IMR-90 (cell line): ENCODE data around the gene BRS3. TPM values are rescaled to one million over a fixed set of nuclear protein-coding genes. Genes with fewer than 3 reads are reported as not detected.

Source experiments
- ATAC-seq: fragments of 200-7000 bp; cut with Tn5 transposase; 2 replicates; pipeline ENCODE4 v1.9.1; 2020; ENCODE audit warnings: low read depth, mild to moderate bottlenecking, moderate library complexity
- BruUV-seq: library from RNA; stranded (reverse); fragments of 400-500 nt; replicated peaks from 2 replicates; lab custom pipeline; 2021; lab: Mats Ljungman, UMichigan
- CTCF ChIA-PET: fragments of 300-600 bp; formaldehyde crosslinking; extraction: SDS; loops from one replicate; lab custom pipeline; 2021; ENCODE audit warnings: antibody characterized with exemption; lab: Yijun Ruan, JAX
- POLR2A ChIA-PET: fragments of 300-600 bp; sonication (Branson Sonifier 250); formaldehyde crosslinking; loops from one replicate; lab custom pipeline; 2022; ENCODE audit warnings: antibody characterized with exemption; ENCODE audit not compliant: unreplicated experiment; lab: Charles Lee
- DNase-seq: peaks from one replicate; pipeline ENCODE4 v3.0.0; 2013
- H2AFZ ChIP-seq: replicated peaks from 2 replicates; pipeline ENCODE3; 2013; ENCODE audit warnings: low read length, mild to moderate bottlenecking; ENCODE audit not compliant: poor library complexity
- H2AK5ac ChIP-seq: 2 replicates; pipeline ENCODE4 v1.6.1; 2013; ENCODE audit warnings: low read depth, low read length, inconsistent platforms
- H2AK9ac ChIP-seq: replicated peaks from 2 replicates; pipeline ENCODE3; 2013; ENCODE audit warnings: mild to moderate bottlenecking, low read depth, low read length, moderate library complexity; ENCODE audit not compliant: poor library complexity
- H2BK120ac ChIP-seq: 2 replicates; pipeline ENCODE4 v1.6.1; 2013; ENCODE audit warnings: low read depth, low read length, inconsistent platforms
- H2BK15ac ChIP-seq: 3 replicates; pipeline ENCODE4 v1.6.1; 2013; ENCODE audit warnings: low read depth, low read length, inconsistent platforms
- H2BK20ac ChIP-seq: 2 replicates; pipeline ENCODE4 v1.6.1; 2013; ENCODE audit warnings: low read depth, mild to moderate bottlenecking, inconsistent platforms, low read length, moderate library complexity
- H2BK5ac ChIP-seq: 2 replicates; pipeline ENCODE4 v1.6.1; 2013; ENCODE audit warnings: mild to moderate bottlenecking, low read depth, low read length, inconsistent platforms; ENCODE audit not compliant: poor library complexity, severe bottlenecking
- H3K14ac ChIP-seq: replicated peaks from 2 replicates; pipeline ENCODE4 v1.6.1; 2013; ENCODE audit warnings: low read depth, low read length, inconsistent platforms
- H3K18ac ChIP-seq: 2 replicates; pipeline ENCODE4 v1.6.1; 2013; ENCODE audit warnings: low read depth, low read length, control low read depth
- H3K23ac ChIP-seq: 2 replicates; pipeline ENCODE4 v1.6.1; 2013; ENCODE audit warnings: low read depth, low read length, inconsistent platforms
- H3K27ac ChIP-seq: 2 replicates; pipeline ENCODE4 v1.5.1; 2013; ENCODE audit warnings: mild to moderate bottlenecking, control low read depth, low read length; ENCODE audit not compliant: insufficient read depth
- H3K27me3 ChIP-seq: 2 replicates; pipeline ENCODE4 v1.6.1; 2013; ENCODE audit warnings: low read length; ENCODE audit not compliant: control insufficient read depth, insufficient read depth
- H3K36me3 ChIP-seq: 2 replicates; pipeline ENCODE4 v1.6.1; 2013; ENCODE audit warnings: low read length, mixed read lengths; ENCODE audit not compliant: control insufficient read depth, insufficient read depth
- H3K4ac ChIP-seq: 2 replicates; pipeline ENCODE4 v1.6.1; 2013; ENCODE audit warnings: low read depth, low read length, inconsistent platforms
- H3K4me1 ChIP-seq: 2 replicates; pipeline ENCODE4 v1.6.1; 2013; ENCODE audit warnings: low read length, mixed read lengths; ENCODE audit not compliant: control insufficient read depth, insufficient read depth
- H3K4me2 ChIP-seq: 2 replicates; pipeline ENCODE4 v1.6.1; 2013; ENCODE audit warnings: low read depth, mild to moderate bottlenecking, control low read depth, low read length, moderate library complexity
- H3K4me3 ChIP-seq: 2 replicates; pipeline ENCODE4 v1.5.1; 2013; ENCODE audit warnings: low read depth, mild to moderate bottlenecking, control low read depth, low read length, moderate library complexity; ENCODE audit not compliant: insufficient read depth
- H3K56ac ChIP-seq: 2 replicates; pipeline ENCODE4 v1.6.1; 2013; ENCODE audit warnings: low read length, inconsistent platforms; ENCODE audit not compliant: insufficient read depth; ENCODE audit errors: extremely low read depth
- H3K79me1 ChIP-seq, 2 experiments: 2 replicates each; pipeline ENCODE4 v1.6.1; 2013; ENCODE audit warnings: low read length in 2 of 2, inconsistent platforms in 1 of 2, low read depth in 1 of 2
- H3K9ac ChIP-seq: 2 replicates; pipeline ENCODE4 v1.6.1; 2013; ENCODE audit warnings: low read depth, low read length, control low read depth
- H3K9me1 ChIP-seq: 2 replicates; pipeline ENCODE4 v1.6.1; 2013; ENCODE audit warnings: low read length, inconsistent platforms; ENCODE audit not compliant: insufficient read depth
- H3K9me3 ChIP-seq: 2 replicates; pipeline ENCODE4 v1.6.1; 2013; ENCODE audit warnings: low read length; ENCODE audit not compliant: control insufficient read depth, insufficient read depth
- H4K20me1 ChIP-seq: 2 replicates; pipeline ENCODE4 v1.6.1; 2013; ENCODE audit warnings: low read length, inconsistent platforms; ENCODE audit not compliant: insufficient read depth
- H4K5ac ChIP-seq: 2 replicates; pipeline ENCODE4 v1.6.1; 2013; ENCODE audit warnings: mild to moderate bottlenecking, low read depth, low read length, control low read depth
- H4K8ac ChIP-seq, 2 experiments: 2 replicates each; pipeline ENCODE4 v1.6.1; 2013; ENCODE audit warnings: low read depth in 2 of 2, low read length in 2 of 2, control low read depth in 1 of 2, inconsistent platforms in 1 of 2
- H4K91ac ChIP-seq: 2 replicates; pipeline ENCODE4 v1.6.1; 2013; ENCODE audit warnings: low read depth, low read length, inconsistent platforms; ENCODE audit not compliant: insufficient read depth
- BHLHE40 ChIP-seq: fragments of 150-350 bp; IDR thresholded peaks from 2 replicates; pipeline ENCODE4 v1.6.1; 2016; ENCODE audit warnings: mild to moderate bottlenecking, low read depth, low read length
- CEBPB ChIP-seq: IDR thresholded peaks from 2 replicates; pipeline ENCODE4 v1.6.1; 2012; ENCODE audit warnings: low read depth, low read length, improper control_type of control experiment
- CHD1 ChIP-seq: IDR thresholded peaks from 2 replicates; pipeline ENCODE4 v1.6.1; 2012; ENCODE audit warnings: low read depth, low read length, improper control_type of control experiment
- FOS ChIP-seq: fragments of 150-350 bp; IDR thresholded peaks from 2 replicates; pipeline ENCODE4 v1.6.1; 2016; ENCODE audit warnings: low read depth, low read length
- MAFK ChIP-seq: IDR thresholded peaks from 2 replicates; pipeline ENCODE4 v1.6.1; 2012; ENCODE audit warnings: low read depth, low read length, improper control_type of control experiment
- MAZ ChIP-seq: IDR thresholded peaks from 2 replicates; pipeline ENCODE4 v1.6.1; 2012; ENCODE audit warnings: low read depth, mild to moderate bottlenecking, low read length, improper control_type of control experiment, moderate library complexity, borderline replicate concordance
- MXI1 ChIP-seq: IDR thresholded peaks from 2 replicates; pipeline ENCODE4 v1.6.1; 2012; ENCODE audit warnings: low read depth, mild to moderate bottlenecking, low read length, moderate library complexity, borderline replicate concordance
- NFE2L2 ChIP-seq: fragments of 150-350 bp; IDR thresholded peaks from 2 replicates; pipeline ENCODE4 v1.6.1; 2016; ENCODE audit warnings: low read depth, mild to moderate bottlenecking, low read length
- POLR2A ChIP-seq: IDR thresholded peaks from 2 replicates; pipeline ENCODE4 v1.6.1; 2012; ENCODE audit warnings: mild to moderate bottlenecking, low read depth, low read length
- RAD21 ChIP-seq: IDR thresholded peaks from 2 replicates; pipeline ENCODE4 v1.6.1; 2012; ENCODE audit warnings: low read length, improper control_type of control experiment
- RCOR1 ChIP-seq: IDR thresholded peaks from 2 replicates; pipeline ENCODE4 v1.6.1; 2012; ENCODE audit warnings: mild to moderate bottlenecking, low read length, improper control_type of control experiment; ENCODE audit not compliant: insufficient replicate concordance
- RFX5 ChIP-seq: IDR thresholded peaks from 2 replicates; pipeline ENCODE4 v1.8.0; 2012; ENCODE audit warnings: low read depth, mild to moderate bottlenecking, low read length, moderate library complexity
- SMC3 ChIP-seq: fragments of 150-350 bp; IDR thresholded peaks from 2 replicates; pipeline ENCODE4 v1.6.1; 2016; ENCODE audit warnings: low read depth, mild to moderate bottlenecking, antibody characterized with exemption, low read length, moderate library complexity
- WGBS, 2 experiments: methylation state at CpG; one replicate each; pipeline versions ENCODE4 v1.1.5 to v1.1.7; 2013; ENCODE audit warnings: missing lambda C conversion rate in 2 of 2; ENCODE audit not compliant: insufficient read length in 1 of 2; ENCODE audit errors: extremely low coverage in 2 of 2; 5-methylcytosine and 5-hydroxymethylcytosine counted together
- dilution Hi-C: fragments of 300-500 bp; cut with HindIII; formaldehyde crosslinking; loops from one replicate; pipeline ENCODE4 v1.14.3; 2018; ENCODE audit warnings: low sequenced_read_pairs; ENCODE audit not compliant: unreplicated experiment
- in situ Hi-C: fragments of 300-500 bp; cut with MboI; formaldehyde crosslinking; loops from 3 replicates; pipeline ENCODE4 v1.14.3; 2019; ENCODE audit warnings: low sequenced_read_pairs, inconsistent platforms, mixed read lengths
- intact Hi-C: fragments of 100-400 bp; cut with micrococcal nuclease; formaldehyde crosslinking; loops from 2 replicates; pipeline ENCODE4 v1.10.0; 2022
- polyA plus RNA-seq, 3 experiments: library from polyadenylated mRNA; depleted of rRNA; stranded (reverse); fragments of >200 nt; gene quantifications; 2 replicates each; pipeline ENCODE4 v1.2.3, GENCODE V29; 2012; ENCODE audit warnings: low replicate concordance in 1 of 3
- total RNA-seq: library from RNA; depleted of rRNA; stranded (reverse); fragments of >200 nt; gene quantifications from 2 replicates; pipeline ENCODE4 v1.2.3, GENCODE V29; 2012
- TF ChIP-seq, protein P1 (sequence below): fragments of 150-350 bp; IDR thresholded peaks from 2 replicates; pipeline ENCODE4 v1.6.1; 2017; ENCODE audit warnings: mild to moderate bottlenecking, antibody characterized with exemption, low read length, low read depth
- TF ChIP-seq, protein P2 (sequence below): fragments of 150-350 bp; IDR thresholded peaks from 2 replicates; pipeline ENCODE4 v1.6.1; 2016; ENCODE audit warnings: low read depth, mild to moderate bottlenecking, low read length, moderate library complexity, borderline replicate concordance
- TF ChIP-seq, protein P3 (sequence below): conservative IDR thresholded peaks from 2 replicates; pipeline ENCODE4 v1.5.1; 2012; ENCODE audit warnings: mild to moderate bottlenecking, low read depth, low read length, improper control_type of control experiment

BRS3 gene
- total and polyA plus RNA-seq, 2 of the 4 experiments (the other 2 are of a cell fraction), result not detected

DNA sequence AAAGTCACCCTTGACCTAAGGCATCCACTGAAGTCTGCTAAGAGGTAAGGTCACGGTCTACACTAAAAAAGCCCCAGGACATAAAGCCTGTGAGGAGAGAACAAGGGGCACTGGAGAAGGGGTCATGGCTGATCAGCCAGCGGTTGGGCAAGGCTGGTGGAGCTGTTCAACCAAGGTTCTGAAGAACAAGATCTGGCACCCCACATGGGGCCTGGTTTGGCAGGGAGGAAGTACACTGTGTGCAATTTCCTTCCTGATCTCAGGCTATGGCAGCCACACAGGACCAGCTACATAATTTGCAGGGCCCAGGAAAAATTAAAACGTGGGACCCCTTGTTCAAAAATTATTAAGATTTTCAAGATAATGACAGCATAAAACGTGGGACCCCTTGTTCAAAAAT is 14.1 kb upstream of the BRS3 start:
- no peak overlapping the region for H3K18ac ChIP-seq
- H4K20me1 ChIP-seq, result no peaks in the 10 kb centered on the region
- no peak overlapping the region for H4K8ac ChIP-seq
- no peak overlapping the region for H2BK15ac ChIP-seq
- H3K27ac ChIP-seq, result no peak overlapping the region
- H2AK5ac ChIP-seq, result no peak overlapping the region
- H3K9me1 ChIP-seq, result no peaks in the 10 kb centered on the region
- in situ Hi-C loops, result no loop called here
- H3K9ac ChIP-seq, result no peak overlapping the region
- H2AFZ ChIP-seq, result no peak overlapping the region
- no peaks in the 10 kb centered on the region for H3K36me3 ChIP-seq
- H4K5ac ChIP-seq, result no peak overlapping the region
- TF ChIP-seq NFE2L2 (no peak), POLR2A (no peak), MXI1 (no peak), FOS (no peak), RCOR1 (no peak), RAD21 (no peak), CEBPB (no peak), CHD1 (no peak), MAFK (no peak), BHLHE40 (no peak), MAZ (no peak), SMC3 (no peak), RFX5 (no peak)
- TF ChIP-seq, protein P1, sequence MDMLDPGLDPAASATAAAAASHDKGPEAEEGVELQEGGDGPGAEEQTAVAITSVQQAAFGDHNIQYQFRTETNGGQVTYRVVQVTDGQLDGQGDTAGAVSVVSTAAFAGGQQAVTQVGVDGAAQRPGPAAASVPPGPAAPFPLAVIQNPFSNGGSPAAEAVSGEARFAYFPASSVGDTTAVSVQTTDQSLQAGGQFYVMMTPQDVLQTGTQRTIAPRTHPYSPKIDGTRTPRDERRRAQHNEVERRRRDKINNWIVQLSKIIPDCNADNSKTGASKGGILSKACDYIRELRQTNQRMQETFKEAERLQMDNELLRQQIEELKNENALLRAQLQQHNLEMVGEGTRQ, result no peak
- TF ChIP-seq, protein P2, sequence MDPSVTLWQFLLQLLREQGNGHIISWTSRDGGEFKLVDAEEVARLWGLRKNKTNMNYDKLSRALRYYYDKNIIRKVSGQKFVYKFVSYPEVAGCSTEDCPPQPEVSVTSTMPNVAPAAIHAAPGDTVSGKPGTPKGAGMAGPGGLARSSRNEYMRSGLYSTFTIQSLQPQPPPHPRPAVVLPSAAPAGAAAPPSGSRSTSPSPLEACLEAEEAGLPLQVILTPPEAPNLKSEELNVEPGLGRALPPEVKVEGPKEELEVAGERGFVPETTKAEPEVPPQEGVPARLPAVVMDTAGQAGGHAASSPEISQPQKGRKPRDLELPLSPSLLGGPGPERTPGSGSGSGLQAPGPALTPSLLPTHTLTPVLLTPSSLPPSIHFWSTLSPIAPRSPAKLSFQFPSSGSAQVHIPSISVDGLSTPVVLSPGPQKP, result no peak
- TF ChIP-seq, protein P3, sequence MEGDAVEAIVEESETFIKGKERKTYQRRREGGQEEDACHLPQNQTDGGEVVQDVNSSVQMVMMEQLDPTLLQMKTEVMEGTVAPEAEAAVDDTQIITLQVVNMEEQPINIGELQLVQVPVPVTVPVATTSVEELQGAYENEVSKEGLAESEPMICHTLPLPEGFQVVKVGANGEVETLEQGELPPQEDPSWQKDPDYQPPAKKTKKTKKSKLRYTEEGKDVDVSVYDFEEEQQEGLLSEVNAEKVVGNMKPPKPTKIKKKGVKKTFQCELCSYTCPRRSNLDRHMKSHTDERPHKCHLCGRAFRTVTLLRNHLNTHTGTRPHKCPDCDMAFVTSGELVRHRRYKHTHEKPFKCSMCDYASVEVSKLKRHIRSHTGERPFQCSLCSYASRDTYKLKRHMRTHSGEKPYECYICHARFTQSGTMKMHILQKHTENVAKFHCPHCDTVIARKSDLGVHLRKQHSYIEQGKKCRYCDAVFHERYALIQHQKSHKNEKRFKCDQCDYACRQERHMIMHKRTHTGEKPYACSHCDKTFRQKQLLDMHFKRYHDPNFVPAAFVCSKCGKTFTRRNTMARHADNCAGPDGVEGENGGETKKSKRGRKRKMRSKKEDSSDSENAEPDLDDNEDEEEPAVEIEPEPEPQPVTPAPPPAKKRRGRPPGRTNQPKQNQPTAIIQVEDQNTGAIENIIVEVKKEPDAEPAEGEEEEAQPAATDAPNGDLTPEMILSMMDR, result no peak
- no peak overlapping the region for H3K4me2 ChIP-seq
- no peak overlapping the region for H3K23ac ChIP-seq
- ChIA-PET CTCF (no interaction called here), POLR2A (no interaction called here)
- 20% methylated on average over 1 of the region's 4 CpGs; no CpG with 5 or more reads in 1 of the 2 experiments for WGBS, 2 experiments
- no peak overlapping the region for H4K91ac ChIP-seq
- no peak overlapping the region for H3K4ac ChIP-seq
- H3K79me1 ChIP-seq, result no peaks in the 10 kb centered on the region
- H3K56ac ChIP-seq, result no peak overlapping the region
- dilution Hi-C loops, result no loop called here
- H3K4me3 ChIP-seq, result no peak overlapping the region
- BruUV-seq, result no TSS peak
- no peak overlapping the region for H2AK9ac ChIP-seq
- DNase-seq (no peak), ATAC-seq (no peak)
- H3K4me1 ChIP-seq, result no peaks in the 10 kb centered on the region
- H2BK20ac ChIP-seq, result no peak overlapping the region
- H2BK5ac ChIP-seq, result no peak overlapping the region
- peaks cover 5% of the 10 kb centered on the region; the same call in 1 of the 2 replicates for H3K27me3 ChIP-seq
- H2BK120ac ChIP-seq, result no peak overlapping the region
- H3K14ac ChIP-seq, result no peak overlapping the region
- intact Hi-C loops, result no loop called here
- no peaks in the 10 kb centered on the region for H3K9me3 ChIP-seq
